ENCODE results near the gene C16orf46. TPM values are rescaled to one million over a fixed set of nuclear protein-coding genes. Genes with fewer than 3 reads are reported as not detected.
A peak's percentile ranks its signal among the peaks of the same experiment; 100 is the strongest.

The C16orf46 gene
- total and polyA plus RNA-seq, 2 of the 13 experiments (the other 11 are each of a cell fraction or from before 2014, with no cell fraction given): 0.38 to 0.55 TPM

- no peak for TF ChIP-seq ZNF280D (CRISPR knock-in tag; IDR thresholded peaks at IDR 0.05)
- TF ChIP-seq RFX5 (IDR thresholded peaks at IDR 0.05; ENCODE audit: low read depth, low read length): 0 out of 2 replicates have a peak, but pooled peaks have one; percentile 29
- TF ChIP-seq MAFF (IDR thresholded peaks at IDR 0.05; ENCODE audit: low read depth, low read length): no peak
- peak; percentile 69 for TF ChIP-seq ERF (CRISPR knock-in tag; IDR thresholded peaks at IDR 0.05)
- TF ChIP-seq ZNF564 (CRISPR knock-in tag; IDR thresholded peaks at IDR 0.05): peak; percentile 82; the same call in 1 of the 2 replicates
- peak; percentile 85 for TF ChIP-seq YY1 (IDR thresholded peaks at IDR 0.05; ENCODE audit: insufficient read depth, insufficient replicate concordance, low read depth, low read length)
- no peak for TF ChIP-seq ISX (CRISPR knock-in tag; conservative IDR thresholded peaks at IDR 0.05)
- TF ChIP-seq PPARG (CRISPR knock-in tag; conservative IDR thresholded peaks at IDR 0.05): no peak
- TF ChIP-seq MAZ (IDR thresholded peaks at IDR 0.05; ENCODE audit: borderline replicate concordance, low read depth, low read length): peak; percentile 78; the same call in 1 of the 2 replicates
- peak; percentile 98 for TF ChIP-seq MAZ (CRISPR knock-in tag; IDR thresholded peaks at IDR 0.05; ENCODE audit: low read depth)
- no peak for TF ChIP-seq ZNF652 (CRISPR knock-in tag; IDR thresholded peaks at IDR 0.05; ENCODE audit: borderline replicate concordance, low read depth)
- 0 out of 2 replicates have a peak, but pooled peaks have one; percentile 26 for TF ChIP-seq BHLHE40 (IDR thresholded peaks at IDR 0.05; ENCODE audit: low read length)
- no peak; the same call in 1 of the 2 replicates for TF ChIP-seq ZNF740 (CRISPR knock-in tag; IDR thresholded peaks at IDR 0.05)
- no peak for TF ChIP-seq TCF12 (IDR thresholded peaks at IDR 0.05)
- no peak for TF ChIP-seq TCF12 (CRISPR knock-in tag; IDR thresholded peaks at IDR 0.05)
- no peak for TF ChIP-seq ZNF800 (CRISPR knock-in tag; IDR thresholded peaks at IDR 0.05)
- TF ChIP-seq ZNF451 (CRISPR knock-in tag; IDR thresholded peaks at IDR 0.05): peak; percentile 95
- no peak; the same call in 1 of the 2 replicates for TF ChIP-seq KDM5A (IDR thresholded peaks at IDR 0.05; ENCODE audit: borderline replicate concordance, low read length)
- TF ChIP-seq ZNF784 (CRISPR knock-in tag; IDR thresholded peaks at IDR 0.05; ENCODE audit: borderline replicate concordance): peak; percentile 44; the same call in 1 of the 2 replicates
- no peak for TF ChIP-seq ATF7 (IDR thresholded peaks at IDR 0.05)
- TF ChIP-seq ATF7 (CRISPR knock-in tag; IDR thresholded peaks at IDR 0.05): peak; percentile 61; the same call in 1 of the 2 replicates
- TF ChIP-seq GTF2F1 (IDR thresholded peaks at IDR 0.05; ENCODE audit: low read length): no peak
- no peak for TF ChIP-seq PBX2 (CRISPR knock-in tag; IDR thresholded peaks at IDR 0.05)
These were observed 19.1 kb upstream of the C16orf46 start, which contains the start of gene GCSH (continued) for GRCh38 chr16:81095953-81096714.

Data from HepG2 (cell line).